Activated CD8-positive, alpha-beta T cell treated with anti-CD3 and anti-CD28 coated beads for 36 hours (primary cell): ENCODE results near the gene SLC35F4. TPM values are rescaled to one million over a fixed set of nuclear protein-coding genes. Genes with fewer than 3 reads are reported as not detected.

Source experiments
- ATAC-seq: fragments of 200-7000 bp; cut with Tn5 transposase; one replicate; pipeline ENCODE4 v1.10.0; 2021; ENCODE audit warnings: mild to moderate bottlenecking, moderate library complexity
- CTCF ChIA-PET: fragments of 350-600 bp; sonication (Branson Sonifier 250); formaldehyde crosslinking; loops from one replicate; lab custom pipeline; 2021; ENCODE audit warnings: antibody characterized with exemption; lab: Charles Lee
- POLR2A ChIA-PET: fragments of 350-600 bp; sonication (Branson Sonifier 250); formaldehyde crosslinking; loops from one replicate; lab custom pipeline; 2021; ENCODE audit warnings: antibody characterized with exemption; lab: Charles Lee
- DNase-seq: peaks from one replicate; pipeline ENCODE4 v3.0.0-alpha.2; 2020
- H3K27ac Mint-ChIP-seq: one replicate; pipeline ENCODE4 v1.8.0; 2021; ENCODE audit warnings: mild to moderate bottlenecking, mixed read lengths
- H3K27me3 Mint-ChIP-seq: one replicate; pipeline ENCODE4 v1.8.0; 2021; ENCODE audit warnings: mixed read lengths
- H3K36me3 Mint-ChIP-seq: one replicate; pipeline ENCODE4 v1.8.0; 2021; ENCODE audit warnings: low read depth, mixed read lengths
- H3K4me1 Mint-ChIP-seq: one replicate; pipeline ENCODE4 v1.8.0; 2021; ENCODE audit warnings: low read depth, mixed read lengths
- H3K4me3 Mint-ChIP-seq: one replicate; pipeline ENCODE4 v1.8.0; 2021; ENCODE audit warnings: mild to moderate bottlenecking, moderate library complexity, mixed read lengths
- H3K9me3 Mint-ChIP-seq: one replicate; pipeline ENCODE4 v1.8.0; 2021; ENCODE audit warnings: mixed read lengths
- CTCF ChIP-seq: fragments of 200-600 bp; IDR thresholded peaks from one replicate; pipeline ENCODE4 v1.8.0; 2022; ENCODE audit warnings: antibody characterized with exemption, mild to moderate bottlenecking
- intact Hi-C: fragments of 100-400 bp; cut with micrococcal nuclease; formaldehyde crosslinking; loops from one replicate; pipeline ENCODE4 v1.10.0; 2022
- total RNA-seq, 2 experiments: library from RNA; stranded (reverse); gene quantifications; one replicate each; pipeline ENCODE4 v1.2.3, GENCODE V29; 2021

The SLC35F4 gene
- total RNA-seq, 2 experiments from 2014 or later: not detected

DNA sequence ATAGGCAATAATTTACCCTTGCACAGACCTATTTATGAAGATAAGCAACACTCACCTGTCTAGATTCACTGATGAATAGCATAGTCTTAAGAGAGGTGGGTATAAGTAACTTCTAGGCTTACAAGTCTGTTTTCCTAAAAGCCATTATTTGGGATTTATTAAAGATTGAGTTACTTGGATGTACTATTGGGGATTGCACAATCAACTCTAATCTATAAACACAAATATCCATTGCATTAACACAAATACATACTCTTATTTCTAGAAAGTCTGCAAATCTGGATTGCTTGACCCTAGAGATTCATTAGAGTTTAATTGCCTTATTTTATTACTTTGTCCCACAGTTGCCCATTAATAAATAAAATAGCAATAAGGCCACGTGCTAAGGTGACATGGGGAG, 224.1 kb downstream of the SLC35F4 start:
- Mint-ChIP-seq H3K9me3 (no peaks in the 10 kb centered on the region), H3K4me3 (no peak overlapping the region), H3K4me1 (no peaks in the 10 kb centered on the region), H3K27ac (no peak overlapping the region), H3K36me3 (no peaks in the 10 kb centered on the region), H3K27me3 (no peaks in the 10 kb centered on the region)
- ChIA-PET CTCF (no interaction called here), POLR2A (interaction anchor here (0.7 kb wide), 1 partner anchor 11 kb away, joined by 3 read pairs; no protein-coding TSS in a partner anchor)
- intact Hi-C loops: no loop called here
- no peak for TF ChIP-seq CTCF
- no peak for ATAC-seq
- no peak for DNase-seq

GRCh38 chr14:57640036-57640435, 225.9 kb downstream of the SLC35F4 start:
- POLR2A ChIA-PET: no interaction called here
- no peak overlapping the region for H3K27ac Mint-ChIP-seq
- intact Hi-C loops: no loop called here
- H3K4me1 Mint-ChIP-seq: no peaks in the 10 kb centered on the region
- CTCF ChIA-PET: no interaction called here
- H3K4me3 Mint-ChIP-seq: no peak overlapping the region
- ATAC-seq: no peak
- no peak for DNase-seq
- TF ChIP-seq CTCF: no peak
- H3K9me3 Mint-ChIP-seq: no peaks in the 10 kb centered on the region
- H3K27me3 Mint-ChIP-seq: no peaks in the 10 kb centered on the region
- H3K36me3 Mint-ChIP-seq: no peaks in the 10 kb centered on the region

DNA sequence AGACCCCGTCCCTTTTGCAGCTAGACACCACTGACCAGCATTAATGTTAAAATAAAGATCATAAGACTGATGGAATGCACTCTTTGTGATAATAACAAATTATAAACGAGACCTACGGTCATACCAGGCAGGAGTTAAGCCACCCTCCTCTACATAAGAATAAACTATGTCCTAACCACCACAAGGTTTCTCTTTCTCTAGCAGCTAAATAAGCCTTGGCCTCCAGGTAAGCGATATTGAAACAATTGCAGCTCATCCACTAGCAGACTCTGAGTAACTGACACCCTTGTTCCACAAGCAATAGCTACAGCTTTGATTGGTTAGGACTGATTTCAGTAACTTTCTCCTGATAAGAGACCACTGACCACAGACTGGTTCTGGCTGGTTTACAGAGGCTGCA, 228.0 kb downstream of the SLC35F4 start:
- CTCF ChIA-PET: no interaction called here
- H3K36me3 Mint-ChIP-seq: no peaks in the 10 kb centered on the region
- H3K4me3 Mint-ChIP-seq: no peak overlapping the region
- POLR2A ChIA-PET: no interaction called here
- no peak overlapping the region for H3K27ac Mint-ChIP-seq
- H3K9me3 Mint-ChIP-seq: no peaks in the 10 kb centered on the region
- intact Hi-C loops: no loop called here
- no peak for TF ChIP-seq CTCF
- no peaks in the 10 kb centered on the region for H3K27me3 Mint-ChIP-seq
- ATAC-seq (no peak), DNase-seq (no peak)
- no peaks in the 10 kb centered on the region for H3K4me1 Mint-ChIP-seq

GRCh38 chr14:57634335-57634734, 231.6 kb downstream of the SLC35F4 start:
- Mint-ChIP-seq H3K27me3 (no peaks in the 10 kb centered on the region), H3K27ac (no peak overlapping the region), H3K36me3 (no peaks in the 10 kb centered on the region), H3K9me3 (no peaks in the 10 kb centered on the region), H3K4me3 (no peak overlapping the region), H3K4me1 (no peaks in the 10 kb centered on the region)
- DNase-seq: no peak
- intact Hi-C loops: no loop called here
- TF ChIP-seq CTCF: no peak
- CTCF ChIA-PET: no interaction called here
- POLR2A ChIA-PET: no interaction called here
- ATAC-seq: no peak

DNA sequence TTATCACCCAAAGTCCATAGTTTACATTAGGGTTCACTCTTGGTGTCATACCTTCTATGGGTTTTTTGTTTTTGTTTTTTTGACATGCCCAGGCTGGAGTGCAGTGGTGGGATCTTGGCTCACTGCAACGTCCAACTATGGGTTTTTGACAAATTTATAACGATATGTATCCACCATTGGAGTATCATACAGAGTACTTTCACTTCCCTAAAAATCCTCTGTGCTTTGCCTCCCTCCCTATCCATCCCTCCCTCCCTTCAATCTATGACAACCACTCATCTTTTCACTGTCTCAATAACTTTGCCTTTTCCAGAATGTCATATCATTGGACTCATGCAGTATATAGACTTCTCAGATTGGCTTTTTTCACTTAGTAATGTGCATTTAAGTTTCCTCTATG, 233.2 kb downstream of the SLC35F4 start:
- Mint-ChIP-seq H3K27ac (no peak overlapping the region), H3K4me3 (no peak overlapping the region), H3K27me3 (no peaks in the 10 kb centered on the region), H3K9me3 (no peaks in the 10 kb centered on the region), H3K4me1 (no peaks in the 10 kb centered on the region), H3K36me3 (no peaks in the 10 kb centered on the region)
- POLR2A ChIA-PET: no interaction called here
- DNase-seq: no peak
- ATAC-seq: no peak
- CTCF ChIA-PET: no interaction called here
- intact Hi-C loops: no loop called here
- no peak for TF ChIP-seq CTCF
